Measurements from ENCODE around the gene HUWE1. TPM values are rescaled to one million over a fixed set of nuclear protein-coding genes. Genes with fewer than 3 reads are reported as not detected.

Gene HUWE1
- total RNA-seq, 1 experiment from 2014 or later: 277 TPM

DNA sequence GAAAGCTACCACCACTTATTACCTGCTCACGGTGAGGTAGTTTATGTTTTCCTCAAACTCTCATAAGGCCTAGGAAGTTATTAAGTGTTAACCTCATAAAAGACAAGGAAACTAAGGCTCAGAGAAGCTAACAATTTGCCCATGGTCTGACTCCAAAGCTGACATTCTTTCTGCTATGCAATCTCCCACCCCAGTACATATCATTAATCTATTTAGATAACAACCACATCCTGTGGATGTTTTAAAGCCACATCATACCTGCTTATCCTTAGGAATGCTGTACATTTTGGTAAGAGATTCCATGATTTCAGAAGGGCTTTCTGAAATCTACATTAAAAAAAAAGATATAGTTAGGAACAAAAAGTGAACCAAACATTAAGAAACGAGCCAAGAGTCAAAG, 55.4 kb downstream of the HUWE1 start (continued):
- TF ChIP-seq ZNF396 (CRISPR knock-in tag; IDR thresholded peaks at IDR 0.05; ENCODE audit: borderline replicate concordance): no peak
- TF ChIP-seq, protein P1, sequence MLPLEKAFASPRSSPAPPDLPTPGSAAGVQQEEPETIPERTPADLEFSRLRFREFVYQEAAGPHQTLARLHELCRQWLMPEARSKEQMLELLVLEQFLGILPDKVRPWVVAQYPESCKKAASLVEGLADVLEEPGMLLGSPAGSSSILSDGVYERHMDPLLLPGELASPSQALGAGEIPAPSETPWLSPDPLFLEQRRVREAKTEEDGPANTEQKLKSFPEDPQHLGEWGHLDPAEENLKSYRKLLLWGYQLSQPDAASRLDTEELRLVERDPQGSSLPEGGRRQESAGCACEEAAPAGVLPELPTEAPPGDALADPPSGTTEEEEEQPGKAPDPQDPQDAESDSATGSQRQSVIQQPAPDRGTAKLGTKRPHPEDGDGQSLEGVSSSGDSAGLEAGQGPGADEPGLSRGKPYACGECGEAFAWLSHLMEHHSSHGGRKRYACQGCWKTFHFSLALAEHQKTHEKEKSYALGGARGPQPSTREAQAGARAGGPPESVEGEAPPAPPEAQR (CRISPR knock-in tag; IDR thresholded peaks at IDR 0.05): no peak

DNA sequence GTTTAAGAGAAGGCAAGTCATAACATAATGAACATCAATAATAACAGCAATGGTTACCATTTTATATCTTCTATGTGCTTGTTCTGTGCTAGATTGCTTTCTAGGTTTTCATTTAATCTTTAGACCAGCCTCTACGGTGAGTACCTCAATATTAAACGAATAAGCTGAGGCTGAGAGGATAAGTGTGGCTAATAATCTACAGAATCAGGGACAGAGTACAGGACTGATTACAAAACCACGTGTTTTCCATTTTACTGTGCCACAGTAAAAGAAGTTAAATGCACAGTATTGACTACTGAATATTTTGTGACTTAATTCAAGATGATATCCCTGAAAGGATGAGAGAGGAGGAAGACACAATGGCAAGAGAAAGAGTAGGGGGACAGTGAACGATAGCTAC, 56.3 kb downstream of the HUWE1 start:
- Mint-ChIP-seq H3K27me3 (ENCODE audit: low read depth) (no peaks in the 10 kb centered on the region), H3K4me1 (no peaks in the 10 kb centered on the region), H3K4me3 (no peak overlapping the region), H3K36me3 (peaks cover 84% of the 10 kb centered on the region), H3K9me3 (no peaks in the 10 kb centered on the region), H3K27ac (no peak overlapping the region)
- ChIA-PET POLR2A (interaction anchor here (0.6 kb wide), 1 partner anchor 346 kb away, joined by 3 read pairs; no protein-coding TSS in a partner anchor), CTCF (no interaction called here)
- DNase-seq (ENCODE audit: low spot score) (no peak), ATAC-seq (no peak)
- TF ChIP-seq OVOL2 (CRISPR knock-in tag; IDR thresholded peaks at IDR 0.05; ENCODE audit: borderline replicate concordance): no peak
- no peak for TF ChIP-seq NR1H2 (CRISPR knock-in tag; IDR thresholded peaks at IDR 0.05)
- TF ChIP-seq PRRX2 (CRISPR knock-in tag; IDR thresholded peaks at IDR 0.05): no peak
- TF ChIP-seq, protein P2, sequence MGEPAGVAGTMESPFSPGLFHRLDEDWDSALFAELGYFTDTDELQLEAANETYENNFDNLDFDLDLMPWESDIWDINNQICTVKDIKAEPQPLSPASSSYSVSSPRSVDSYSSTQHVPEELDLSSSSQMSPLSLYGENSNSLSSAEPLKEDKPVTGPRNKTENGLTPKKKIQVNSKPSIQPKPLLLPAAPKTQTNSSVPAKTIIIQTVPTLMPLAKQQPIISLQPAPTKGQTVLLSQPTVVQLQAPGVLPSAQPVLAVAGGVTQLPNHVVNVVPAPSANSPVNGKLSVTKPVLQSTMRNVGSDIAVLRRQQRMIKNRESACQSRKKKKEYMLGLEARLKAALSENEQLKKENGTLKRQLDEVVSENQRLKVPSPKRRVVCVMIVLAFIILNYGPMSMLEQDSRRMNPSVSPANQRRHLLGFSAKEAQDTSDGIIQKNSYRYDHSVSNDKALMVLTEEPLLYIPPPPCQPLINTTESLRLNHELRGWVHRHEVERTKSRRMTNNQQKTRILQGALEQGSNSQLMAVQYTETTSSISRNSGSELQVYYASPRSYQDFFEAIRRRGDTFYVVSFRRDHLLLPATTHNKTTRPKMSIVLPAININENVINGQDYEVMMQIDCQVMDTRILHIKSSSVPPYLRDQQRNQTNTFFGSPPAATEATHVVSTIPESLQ (CRISPR knock-in tag; IDR thresholded peaks at IDR 0.05): no peak
- no peak for TF ChIP-seq NFATC4 (CRISPR knock-in tag; IDR thresholded peaks at IDR 0.05)
- no peak for TF ChIP-seq RELA (CRISPR knock-in tag; IDR thresholded peaks at IDR 0.05; ENCODE audit: borderline replicate concordance)
- TF ChIP-seq, protein P3, sequence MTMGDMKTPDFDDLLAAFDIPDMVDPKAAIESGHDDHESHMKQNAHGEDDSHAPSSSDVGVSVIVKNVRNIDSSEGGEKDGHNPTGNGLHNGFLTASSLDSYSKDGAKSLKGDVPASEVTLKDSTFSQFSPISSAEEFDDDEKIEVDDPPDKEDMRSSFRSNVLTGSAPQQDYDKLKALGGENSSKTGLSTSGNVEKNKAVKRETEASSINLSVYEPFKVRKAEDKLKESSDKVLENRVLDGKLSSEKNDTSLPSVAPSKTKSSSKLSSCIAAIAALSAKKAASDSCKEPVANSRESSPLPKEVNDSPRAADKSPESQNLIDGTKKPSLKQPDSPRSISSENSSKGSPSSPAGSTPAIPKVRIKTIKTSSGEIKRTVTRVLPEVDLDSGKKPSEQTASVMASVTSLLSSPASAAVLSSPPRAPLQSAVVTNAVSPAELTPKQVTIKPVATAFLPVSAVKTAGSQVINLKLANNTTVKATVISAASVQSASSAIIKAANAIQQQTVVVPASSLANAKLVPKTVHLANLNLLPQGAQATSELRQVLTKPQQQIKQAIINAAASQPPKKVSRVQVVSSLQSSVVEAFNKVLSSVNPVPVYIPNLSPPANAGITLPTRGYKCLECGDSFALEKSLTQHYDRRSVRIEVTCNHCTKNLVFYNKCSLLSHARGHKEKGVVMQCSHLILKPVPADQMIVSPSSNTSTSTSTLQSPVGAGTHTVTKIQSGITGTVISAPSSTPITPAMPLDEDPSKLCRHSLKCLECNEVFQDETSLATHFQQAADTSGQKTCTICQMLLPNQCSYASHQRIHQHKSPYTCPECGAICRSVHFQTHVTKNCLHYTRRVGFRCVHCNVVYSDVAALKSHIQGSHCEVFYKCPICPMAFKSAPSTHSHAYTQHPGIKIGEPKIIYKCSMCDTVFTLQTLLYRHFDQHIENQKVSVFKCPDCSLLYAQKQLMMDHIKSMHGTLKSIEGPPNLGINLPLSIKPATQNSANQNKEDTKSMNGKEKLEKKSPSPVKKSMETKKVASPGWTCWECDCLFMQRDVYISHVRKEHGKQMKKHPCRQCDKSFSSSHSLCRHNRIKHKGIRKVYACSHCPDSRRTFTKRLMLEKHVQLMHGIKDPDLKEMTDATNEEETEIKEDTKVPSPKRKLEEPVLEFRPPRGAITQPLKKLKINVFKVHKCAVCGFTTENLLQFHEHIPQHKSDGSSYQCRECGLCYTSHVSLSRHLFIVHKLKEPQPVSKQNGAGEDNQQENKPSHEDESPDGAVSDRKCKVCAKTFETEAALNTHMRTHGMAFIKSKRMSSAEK (CRISPR knock-in tag; IDR thresholded peaks at IDR 0.05; ENCODE audit: borderline replicate concordance): no peak
- no peak for TF ChIP-seq SMAD3 (CRISPR knock-in tag; IDR thresholded peaks at IDR 0.05; ENCODE audit: borderline replicate concordance)
- TF ChIP-seq, protein P4, sequence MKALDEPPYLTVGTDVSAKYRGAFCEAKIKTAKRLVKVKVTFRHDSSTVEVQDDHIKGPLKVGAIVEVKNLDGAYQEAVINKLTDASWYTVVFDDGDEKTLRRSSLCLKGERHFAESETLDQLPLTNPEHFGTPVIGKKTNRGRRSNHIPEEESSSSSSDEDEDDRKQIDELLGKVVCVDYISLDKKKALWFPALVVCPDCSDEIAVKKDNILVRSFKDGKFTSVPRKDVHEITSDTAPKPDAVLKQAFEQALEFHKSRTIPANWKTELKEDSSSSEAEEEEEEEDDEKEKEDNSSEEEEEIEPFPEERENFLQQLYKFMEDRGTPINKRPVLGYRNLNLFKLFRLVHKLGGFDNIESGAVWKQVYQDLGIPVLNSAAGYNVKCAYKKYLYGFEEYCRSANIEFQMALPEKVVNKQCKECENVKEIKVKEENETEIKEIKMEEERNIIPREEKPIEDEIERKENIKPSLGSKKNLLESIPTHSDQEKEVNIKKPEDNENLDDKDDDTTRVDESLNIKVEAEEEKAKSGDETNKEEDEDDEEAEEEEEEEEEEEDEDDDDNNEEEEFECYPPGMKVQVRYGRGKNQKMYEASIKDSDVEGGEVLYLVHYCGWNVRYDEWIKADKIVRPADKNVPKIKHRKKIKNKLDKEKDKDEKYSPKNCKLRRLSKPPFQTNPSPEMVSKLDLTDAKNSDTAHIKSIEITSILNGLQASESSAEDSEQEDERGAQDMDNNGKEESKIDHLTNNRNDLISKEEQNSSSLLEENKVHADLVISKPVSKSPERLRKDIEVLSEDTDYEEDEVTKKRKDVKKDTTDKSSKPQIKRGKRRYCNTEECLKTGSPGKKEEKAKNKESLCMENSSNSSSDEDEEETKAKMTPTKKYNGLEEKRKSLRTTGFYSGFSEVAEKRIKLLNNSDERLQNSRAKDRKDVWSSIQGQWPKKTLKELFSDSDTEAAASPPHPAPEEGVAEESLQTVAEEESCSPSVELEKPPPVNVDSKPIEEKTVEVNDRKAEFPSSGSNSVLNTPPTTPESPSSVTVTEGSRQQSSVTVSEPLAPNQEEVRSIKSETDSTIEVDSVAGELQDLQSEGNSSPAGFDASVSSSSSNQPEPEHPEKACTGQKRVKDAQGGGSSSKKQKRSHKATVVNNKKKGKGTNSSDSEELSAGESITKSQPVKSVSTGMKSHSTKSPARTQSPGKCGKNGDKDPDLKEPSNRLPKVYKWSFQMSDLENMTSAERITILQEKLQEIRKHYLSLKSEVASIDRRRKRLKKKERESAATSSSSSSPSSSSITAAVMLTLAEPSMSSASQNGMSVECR (CRISPR knock-in tag; IDR thresholded peaks at IDR 0.05; ENCODE audit: borderline replicate concordance): no peak
- TF ChIP-seq, protein P5, sequence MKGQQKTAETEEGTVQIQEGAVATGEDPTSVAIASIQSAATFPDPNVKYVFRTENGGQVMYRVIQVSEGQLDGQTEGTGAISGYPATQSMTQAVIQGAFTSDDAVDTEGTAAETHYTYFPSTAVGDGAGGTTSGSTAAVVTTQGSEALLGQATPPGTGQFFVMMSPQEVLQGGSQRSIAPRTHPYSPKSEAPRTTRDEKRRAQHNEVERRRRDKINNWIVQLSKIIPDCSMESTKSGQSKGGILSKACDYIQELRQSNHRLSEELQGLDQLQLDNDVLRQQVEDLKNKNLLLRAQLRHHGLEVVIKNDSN (CRISPR knock-in tag; IDR thresholded peaks at IDR 0.05): no peak
- TF ChIP-seq FOXP1 (CRISPR knock-in tag; IDR thresholded peaks at IDR 0.05; ENCODE audit: borderline replicate concordance): no peak
